CD4-positive, CD25-positive, alpha-beta regulatory T cell (primary cell): ENCODE data around the gene ECT2L. TPM values are rescaled to one million over a fixed set of nuclear protein-coding genes. Genes with fewer than 3 reads are reported as not detected.

Source experiments
- ATAC-seq, 2 donors: fragments of 150-1000 bp; cut with Tn5 transposase; one replicate each; pipeline ENCODE4 v1.10.0; 2021; ENCODE audit warnings: low read depth in 2 of 2, moderate number of reproducible peaks in 2 of 2, moderate library complexity in 1 of 2
- DNase-seq, 3 donors: peaks; one replicate each; pipeline versions ENCODE4 v3.0.0 to v3.0.0-alpha.2; 2012 to 2022; ENCODE audit warnings: mixed read lengths in 1 of 3
- H3K27ac ChIP-seq: one replicate; pipeline ENCODE4 v1.7.0; 2013; ENCODE audit warnings: mild to moderate bottlenecking, low read length; ENCODE audit not compliant: insufficient read depth, poor library complexity, severe bottlenecking
- H3K27me3 ChIP-seq: one replicate; pipeline ENCODE4 v1.7.0; 2013; ENCODE audit warnings: low read length; ENCODE audit not compliant: control insufficient read depth, insufficient read depth
- H3K36me3 ChIP-seq: one replicate; pipeline ENCODE4 v1.7.0; 2013; ENCODE audit warnings: mild to moderate bottlenecking, low read length, moderate library complexity; ENCODE audit not compliant: control insufficient read depth, insufficient read depth
- H3K4me1 ChIP-seq: 2 replicates; pipeline ENCODE4 v1.7.0; 2013; ENCODE audit warnings: mild to moderate bottlenecking, low read length; ENCODE audit not compliant: insufficient read depth, control insufficient read depth, poor library complexity, severe bottlenecking
- H3K4me3 ChIP-seq: one replicate; pipeline ENCODE4 v1.7.0; 2013; ENCODE audit warnings: low read depth, mild to moderate bottlenecking, low read length, moderate library complexity
- H3K9me3 ChIP-seq, 2 experiments: 1 replicate in 1 of 2; 2 replicates in 1 of 2; pipeline ENCODE4 v1.7.0; 2013; ENCODE audit warnings: low read length in 2 of 2, mild to moderate bottlenecking in 1 of 2, moderate library complexity in 1 of 2; ENCODE audit not compliant: control insufficient read depth in 2 of 2
- H3K27ac Mint-ChIP-seq, 3 donors: one replicate each; pipeline ENCODE4 v1.8.0; 2020 to 2022; ENCODE audit warnings: mild to moderate bottlenecking in 3 of 3, mixed read lengths in 3 of 3, moderate library complexity in 2 of 3
- H3K27me3 Mint-ChIP-seq: one replicate; pipeline ENCODE4 v1.8.0; 2022; ENCODE audit warnings: mild to moderate bottlenecking, mixed read lengths
- H3K36me3 Mint-ChIP-seq: one replicate; pipeline ENCODE4 v1.8.0; 2020; ENCODE audit warnings: mixed read lengths
- H3K4me1 Mint-ChIP-seq, 4 donors: one replicate each; pipeline ENCODE4 v1.8.0; 2020 to 2022; ENCODE audit warnings: mixed read lengths in 4 of 4, mild to moderate bottlenecking in 1 of 4
- H3K4me3 Mint-ChIP-seq, 4 donors: one replicate each; pipeline ENCODE4 v1.8.0; 2020 to 2022; ENCODE audit warnings: mild to moderate bottlenecking in 4 of 4, mixed read lengths in 4 of 4, moderate library complexity in 3 of 4
- H3K9me3 Mint-ChIP-seq, 7 donors: one replicate each; pipeline ENCODE4 v1.8.0; 2020 to 2022; ENCODE audit warnings: mixed read lengths in 7 of 7, mild to moderate bottlenecking in 3 of 7, moderate library complexity in 2 of 7
- polyA plus RNA-seq, 4 donors: library from polyadenylated mRNA; unstranded; fragments of 300-500 nt; fragmentation: Illumina TruSeq; gene quantifications; one replicate each; pipeline ENCODE4 v1.2.3, GENCODE V29; 2021
- total RNA-seq: library from RNA; stranded (reverse); gene quantifications from one replicate; pipeline ENCODE4 v1.2.3, GENCODE V29; 2022

ECT2L gene
- total and polyA plus RNA-seq, 5 donors from 2014 or later = 0.03 to 0.10 (median 0.09) TPM; not detected in 2

DNA sequence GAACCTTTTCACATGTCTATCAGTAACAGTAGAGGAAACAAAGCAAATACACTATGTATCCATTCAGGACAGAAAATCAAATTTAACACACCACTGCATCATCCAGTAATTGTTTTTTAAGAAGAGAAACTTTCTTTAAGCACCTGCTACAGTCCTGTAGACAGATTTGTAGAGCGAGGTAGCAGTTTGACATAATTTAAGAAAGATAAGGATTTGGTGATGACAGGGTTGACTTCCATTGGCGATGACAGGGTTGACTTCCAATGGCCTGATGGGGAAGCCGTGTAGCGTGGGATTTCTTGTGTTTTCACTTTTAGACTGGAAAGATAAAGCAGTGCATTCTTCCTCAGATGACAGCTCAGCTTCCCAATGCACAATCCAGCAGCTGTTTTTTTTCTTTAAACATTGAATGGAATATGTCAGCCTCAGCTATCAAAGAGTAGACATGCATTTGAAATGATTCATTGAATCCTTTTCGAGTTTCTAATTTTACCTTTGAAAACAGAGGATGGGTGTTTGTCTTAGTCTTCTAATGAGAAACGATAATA, 68.5 kb downstream of the ECT2L start:
- Mint-ChIP-seq H3K27ac (no peak overlapping the region), H3K36me3 (no peaks in the 10 kb centered on the region), H3K27me3 (peaks cover 16% of the 10 kb centered on the region), H3K9me3 (peaks cover 0 to 4% (median 0%) of the 10 kb centered on the region in 7 donors), H3K4me1 (peaks cover 0 to 4% (median 0%) of the 10 kb centered on the region in 4 donors), H3K4me3 (no peak overlapping the region)
- H3K27me3 ChIP-seq = peaks cover 3% of the 10 kb centered on the region
- H3K9me3 ChIP-seq = no peaks in the 10 kb centered on the region
- DNase-seq (no peak), ATAC-seq (no peak)
- no peaks in the 10 kb centered on the region for H3K4me1 ChIP-seq
- no peaks in the 10 kb centered on the region for H3K36me3 ChIP-seq
- H3K27ac ChIP-seq = no peak overlapping the region
- no peak overlapping the region for H3K4me3 ChIP-seq

DNA sequence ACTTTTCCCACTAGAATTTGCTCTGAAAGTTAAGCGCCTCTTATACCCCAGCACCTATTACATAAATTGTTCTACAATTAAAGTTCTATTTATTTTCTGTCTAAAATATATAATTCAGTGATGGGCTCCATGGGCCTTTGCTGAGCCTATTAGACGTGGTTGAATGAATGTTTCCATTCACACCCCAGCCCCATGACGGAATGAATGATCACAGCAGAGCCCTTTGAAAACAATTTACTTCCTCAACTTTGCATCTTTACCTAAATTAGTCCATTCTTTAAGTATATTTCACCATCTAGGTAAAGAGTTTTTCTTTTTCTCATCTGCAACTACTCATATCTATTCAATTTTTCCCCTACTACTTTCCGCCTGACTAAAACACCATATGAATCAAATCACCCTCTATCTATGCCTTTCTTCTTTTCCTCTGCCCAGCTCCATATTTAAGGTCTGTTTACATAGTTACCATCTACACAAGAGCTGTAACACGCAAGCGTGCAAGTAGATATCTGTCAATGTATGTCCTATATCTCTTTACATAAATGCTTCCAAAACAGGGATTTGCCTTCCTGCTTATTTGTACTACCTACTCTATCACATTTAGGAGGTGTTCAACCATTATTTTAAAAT, 69.7 kb downstream of the ECT2L start:
- peaks cover 0 to 4% (median 0%) of the 10 kb centered on the region in 7 donors for H3K9me3 Mint-ChIP-seq
- Histone ChIP-seq H3K27ac (no peak overlapping the region), H3K4me1 (no peaks in the 10 kb centered on the region), H3K9me3 (no peaks in the 10 kb centered on the region), H3K4me3 (no peak overlapping the region), H3K27me3 (peaks cover 3% of the 10 kb centered on the region), H3K36me3 (no peaks in the 10 kb centered on the region)
- H3K27ac Mint-ChIP-seq = no peak overlapping the region
- DNase-seq (no peak), ATAC-seq (no peak)
- H3K27me3 Mint-ChIP-seq = peaks cover 16% of the 10 kb centered on the region
- H3K36me3 Mint-ChIP-seq = no peaks in the 10 kb centered on the region
- peaks cover 0 to 4% (median 0%) of the 10 kb centered on the region in 4 donors for H3K4me1 Mint-ChIP-seq
- no peak overlapping the region for H3K4me3 Mint-ChIP-seq

DNA sequence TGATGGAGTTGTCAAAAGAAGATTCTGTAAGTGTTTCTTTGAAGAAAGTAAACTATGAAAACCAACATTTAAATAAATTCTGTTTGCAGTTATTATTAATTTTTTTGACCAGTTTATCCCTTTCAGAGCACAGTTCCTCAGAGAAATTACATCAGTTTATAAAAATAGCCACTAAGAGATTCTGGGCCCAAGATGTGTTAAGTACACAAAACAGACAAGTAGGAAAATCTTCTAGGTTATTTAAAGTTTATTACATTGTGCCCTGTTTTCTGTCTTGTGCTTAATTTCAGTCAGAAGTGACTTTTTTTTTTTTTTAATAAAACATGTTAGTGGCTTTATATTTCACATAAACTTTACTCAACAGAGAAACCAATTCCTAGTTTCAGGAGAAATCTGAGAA, 72.3 kb downstream of the ECT2L start:
- H3K36me3 Mint-ChIP-seq = no peaks in the 10 kb centered on the region
- H3K9me3 Mint-ChIP-seq = no peaks in the 10 kb centered on the region
- Histone ChIP-seq H3K9me3 (no peaks in the 10 kb centered on the region), H3K4me3 (no peak overlapping the region), H3K27me3 (no peaks in the 10 kb centered on the region), H3K27ac (no peak overlapping the region), H3K36me3 (no peaks in the 10 kb centered on the region), H3K4me1 (no peaks in the 10 kb centered on the region)
- peaks cover 0 to 4% (median 0%) of the 10 kb centered on the region in 4 donors for H3K4me1 Mint-ChIP-seq
- no peak overlapping the region for H3K4me3 Mint-ChIP-seq
- no peak overlapping the region for H3K27ac Mint-ChIP-seq
- peaks cover 5% of the 10 kb centered on the region for H3K27me3 Mint-ChIP-seq
- ATAC-seq = no peak
- DNase-seq = no peak

DNA sequence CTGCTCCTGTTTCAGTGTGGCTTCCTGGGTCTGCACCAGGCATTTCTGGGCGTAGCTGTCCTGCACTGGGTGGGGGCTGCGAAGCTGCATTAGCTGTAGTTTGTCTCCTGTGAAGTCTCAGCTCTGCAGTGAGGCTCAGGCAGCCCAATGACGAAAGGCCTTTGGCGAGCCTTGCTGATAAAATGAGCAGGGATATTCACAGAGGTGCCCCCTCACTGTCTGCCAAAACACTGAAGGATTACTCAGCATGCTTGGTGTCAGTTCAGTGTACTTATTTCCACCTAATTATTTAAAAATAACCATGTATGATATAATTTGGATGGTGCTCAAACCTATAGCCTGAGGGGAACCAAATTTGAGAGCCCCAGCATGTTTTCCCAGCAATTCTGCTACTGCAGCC, 73.5 kb downstream of the ECT2L start:
- Histone ChIP-seq H3K9me3 (no peaks in the 10 kb centered on the region), H3K4me3 (no peak overlapping the region), H3K27ac (no peak overlapping the region), H3K4me1 (no peaks in the 10 kb centered on the region), H3K27me3 (no peaks in the 10 kb centered on the region), H3K36me3 (no peaks in the 10 kb centered on the region)
- H3K4me1 Mint-ChIP-seq = peaks cover 0 to 4% (median 0%) of the 10 kb centered on the region in 4 donors
- no peak for ATAC-seq
- no peak for DNase-seq
- H3K27ac Mint-ChIP-seq = no peak overlapping the region
- no peaks in the 10 kb centered on the region for H3K36me3 Mint-ChIP-seq
- H3K4me3 Mint-ChIP-seq = no peak overlapping the region
- H3K9me3 Mint-ChIP-seq = no peaks in the 10 kb centered on the region
- H3K27me3 Mint-ChIP-seq = peaks cover 5% of the 10 kb centered on the region

DNA sequence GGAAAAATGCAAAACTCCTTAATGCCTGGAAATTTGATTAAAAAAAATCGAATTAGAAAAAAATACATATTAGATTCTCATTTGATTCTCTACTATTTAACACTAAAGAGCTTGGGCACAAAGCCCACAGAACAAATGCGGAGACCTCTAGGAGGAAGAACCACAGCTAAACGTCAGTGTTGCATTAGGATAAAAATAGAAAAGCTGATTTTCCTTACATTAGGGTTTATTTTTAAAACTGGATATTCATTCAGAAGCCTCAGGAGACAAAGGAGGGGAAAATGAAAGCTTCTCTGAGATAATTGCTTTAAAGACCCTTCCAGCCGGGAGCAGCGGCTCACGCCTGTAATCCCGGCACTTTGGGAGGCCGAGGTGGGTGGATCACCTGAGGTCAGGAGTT, 77.3 kb downstream of the ECT2L start:
- no peak overlapping the region for H3K27ac Mint-ChIP-seq
- no peaks in the 10 kb centered on the region for H3K9me3 ChIP-seq
- H3K27ac ChIP-seq = no peak overlapping the region
- H3K36me3 Mint-ChIP-seq = no peaks in the 10 kb centered on the region
- no peaks in the 10 kb centered on the region for H3K9me3 Mint-ChIP-seq
- peaks cover 0 to 4% (median 0%) of the 10 kb centered on the region in 4 donors for H3K4me1 Mint-ChIP-seq
- H3K36me3 ChIP-seq = no peaks in the 10 kb centered on the region
- peaks cover 5% of the 10 kb centered on the region for H3K27me3 Mint-ChIP-seq
- no peak overlapping the region for H3K4me3 ChIP-seq
- no peak for ATAC-seq
- H3K27me3 ChIP-seq = no peaks in the 10 kb centered on the region
- H3K4me1 ChIP-seq = no peaks in the 10 kb centered on the region
- H3K4me3 Mint-ChIP-seq = no peak overlapping the region
- no peak for DNase-seq

DNA sequence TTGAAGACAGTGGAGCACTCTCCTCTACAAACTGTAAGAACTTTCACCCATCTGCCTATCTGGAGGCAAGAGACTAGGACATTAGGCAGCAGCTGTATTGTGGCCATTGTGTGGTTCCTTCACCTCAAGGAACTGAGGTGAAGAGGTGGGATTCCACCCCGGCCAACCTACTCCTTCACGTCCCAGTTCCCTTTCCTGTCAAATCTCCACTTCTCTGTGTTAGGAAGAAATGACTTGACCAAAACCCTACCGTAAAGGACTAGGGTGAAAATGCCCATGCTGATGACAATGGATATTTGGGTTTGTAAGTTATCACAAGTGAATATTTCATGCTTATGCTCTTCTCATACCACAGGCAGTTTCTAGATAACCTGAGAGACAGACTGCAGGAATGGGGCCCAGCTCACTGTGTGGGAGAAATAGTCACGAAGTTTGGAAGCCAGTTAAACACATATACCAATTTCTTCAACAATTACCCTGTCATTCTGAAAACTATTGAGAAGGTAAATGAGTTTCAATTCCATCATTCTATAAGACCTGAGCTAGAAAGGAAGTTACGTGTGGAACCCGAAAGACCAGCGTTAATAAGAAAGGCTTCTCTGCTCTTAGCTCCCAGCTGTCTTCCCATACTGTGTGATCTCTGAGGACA, 86.6 kb downstream of the ECT2L start:
- no peaks in the 10 kb centered on the region for H3K4me1 ChIP-seq
- no peaks in the 10 kb centered on the region for H3K36me3 ChIP-seq
- ATAC-seq = no peak
- H3K9me3 ChIP-seq = no peaks in the 10 kb centered on the region
- Mint-ChIP-seq H3K27me3 (no peaks in the 10 kb centered on the region), H3K36me3 (no peaks in the 10 kb centered on the region), H3K27ac (no peak overlapping the region), H3K9me3 (peaks cover 0 to 1% (median 0%) of the 10 kb centered on the region in 7 donors), H3K4me3 (no peak overlapping the region), H3K4me1 (no peaks in the 10 kb centered on the region)
- no peaks in the 10 kb centered on the region for H3K27me3 ChIP-seq
- H3K4me3 ChIP-seq = no peak overlapping the region
- no peak overlapping the region for H3K27ac ChIP-seq
- no peak for DNase-seq

DNA sequence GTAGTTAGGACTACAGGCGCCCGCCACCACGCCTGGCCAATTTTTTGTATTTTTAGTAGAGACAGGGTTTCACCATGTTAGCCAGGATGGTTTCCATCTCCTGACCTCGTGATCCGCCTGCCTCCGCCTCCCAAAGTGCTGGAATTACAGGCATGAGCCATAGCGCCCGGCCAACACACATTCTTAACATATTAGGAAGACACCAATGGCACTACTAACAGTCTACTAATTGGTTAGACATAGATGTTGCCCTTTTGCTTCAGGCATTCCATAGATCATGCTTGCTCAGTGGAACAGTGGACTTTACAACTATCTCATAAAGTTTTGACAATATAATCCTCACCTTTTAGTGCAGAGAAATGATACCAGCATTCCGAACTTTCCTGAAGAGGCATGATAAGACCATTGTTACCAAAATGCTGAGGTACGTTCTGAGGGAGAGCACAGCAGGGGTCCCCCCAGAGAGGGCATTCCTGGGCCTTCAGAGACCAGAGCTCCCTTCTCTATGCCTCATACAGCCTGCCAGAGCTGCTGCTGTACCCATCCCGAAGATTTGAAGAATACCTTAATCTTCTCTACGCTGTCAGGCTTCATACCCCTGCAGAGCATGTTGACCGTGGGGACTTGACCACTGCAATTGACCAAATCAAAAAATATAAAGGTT, 89.4 kb downstream of the ECT2L start:
- Histone ChIP-seq H3K4me1 (no peaks in the 10 kb centered on the region), H3K27me3 (no peaks in the 10 kb centered on the region), H3K36me3 (no peaks in the 10 kb centered on the region), H3K27ac (no peak overlapping the region), H3K4me3 (no peak overlapping the region), H3K9me3 (no peaks in the 10 kb centered on the region)
- ATAC-seq (no peak), DNase-seq (no peak)
- Mint-ChIP-seq H3K27ac (no peak overlapping the region), H3K9me3 (peaks cover 0 to 1% (median 0%) of the 10 kb centered on the region in 7 donors), H3K36me3 (no peaks in the 10 kb centered on the region), H3K27me3 (no peaks in the 10 kb centered on the region), H3K4me3 (no peak overlapping the region), H3K4me1 (no peaks in the 10 kb centered on the region)
